Hematopoietic multipotent progenitor cell treated with erythropoietin and hydrocortisone succinate and interleukin-3 and kit ligand, for 8 days (in vitro differentiated cells): ENCODE measurements around the gene ZNF197.
"Not testable (repeated sequence)": the region's sequence is repeated elsewhere in the genome, so short reads cannot be mapped to it uniquely, and the experiment has no call there.

ENCODE experiments used
- DNase-seq: peaks from one replicate; pipeline ENCODE4 v3.0.0-alpha.2; 2015

ZNF197 gene

DNA sequence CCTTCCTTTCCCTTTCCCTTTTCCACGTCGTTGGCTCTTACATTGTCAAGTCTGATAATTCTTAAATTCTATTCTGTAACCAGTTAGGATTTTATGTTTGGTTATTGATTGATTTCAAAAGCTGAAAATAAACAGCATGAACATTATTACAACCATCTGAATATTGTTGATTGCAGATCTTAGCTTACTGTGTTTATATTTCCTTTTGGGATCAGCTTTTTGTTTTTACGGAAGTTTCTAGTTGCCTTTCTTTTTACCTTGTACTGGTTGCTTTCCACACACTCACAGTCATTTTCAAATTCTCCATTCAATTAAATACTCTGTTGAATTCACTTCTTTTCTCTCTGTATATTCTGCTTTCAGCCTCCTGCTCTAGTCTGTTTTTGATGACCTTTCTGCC is 40.3 kb downstream of the ZNF197 start:
- no peak for DNase-seq

- DNase-seq: no peak
Observed at GRCh38 chr3:44666346-44666745, 41.5 kb downstream of the ZNF197 start.

GRCh38 chr3:44669760-44670159 is 44.9 kb downstream of the ZNF197 start:
- DNase-seq: no peak

DNA sequence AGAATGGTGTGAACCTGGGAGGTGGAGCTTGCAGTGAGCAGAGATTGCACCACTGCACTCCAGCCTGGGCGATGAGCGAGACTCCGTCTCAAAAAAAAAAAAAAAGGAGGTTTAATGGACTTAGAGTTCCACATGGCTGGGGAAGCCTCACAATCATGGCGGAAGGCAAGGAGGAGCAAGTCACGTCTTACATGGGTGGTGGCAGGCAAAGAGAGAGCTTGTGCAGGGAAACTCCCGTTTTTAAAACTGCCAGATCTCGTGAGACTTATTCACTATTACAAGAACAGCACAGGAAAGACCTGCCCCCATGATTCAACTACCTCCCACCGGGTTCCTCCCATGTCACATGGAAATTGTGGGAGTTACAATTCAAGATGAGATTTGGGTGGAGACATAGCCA is 48.6 kb downstream of the ZNF197 start:
- DNase-seq: not testable (repeated sequence)

GRCh38 chr3:44674211-44674610 is 49.4 kb downstream of the ZNF197 start:
- DNase-seq: no peak

GRCh38 chr3:44678480-44679116 is 53.8 kb downstream of the ZNF197 start:
- no peak for DNase-seq

DNA sequence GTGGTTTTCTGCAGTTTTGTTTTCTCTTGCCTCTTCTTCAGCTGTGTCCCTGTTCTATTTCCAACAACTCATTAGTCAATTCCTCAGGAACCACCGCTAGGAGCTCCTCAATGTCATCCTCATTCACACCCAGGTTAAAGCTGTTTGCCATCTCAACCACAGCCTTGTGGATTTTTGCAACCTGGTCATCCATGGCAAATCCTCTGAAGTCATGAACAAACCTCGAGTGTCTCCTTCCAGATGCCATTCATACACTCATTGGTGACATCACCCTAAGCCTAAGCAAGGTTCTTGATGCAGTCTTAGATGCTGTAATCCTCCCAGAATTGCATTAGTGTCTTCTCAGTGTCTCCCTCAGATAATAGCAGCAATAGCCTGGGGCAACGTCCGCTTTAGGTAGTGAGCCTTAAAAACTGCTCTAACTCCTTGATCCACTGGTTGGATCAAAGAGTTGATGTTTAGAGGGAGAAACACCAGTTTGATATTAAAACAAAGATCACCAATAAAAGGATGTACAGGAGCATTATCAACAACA is 56.2 kb downstream of the ZNF197 start:
- no peak for DNase-seq

DNA sequence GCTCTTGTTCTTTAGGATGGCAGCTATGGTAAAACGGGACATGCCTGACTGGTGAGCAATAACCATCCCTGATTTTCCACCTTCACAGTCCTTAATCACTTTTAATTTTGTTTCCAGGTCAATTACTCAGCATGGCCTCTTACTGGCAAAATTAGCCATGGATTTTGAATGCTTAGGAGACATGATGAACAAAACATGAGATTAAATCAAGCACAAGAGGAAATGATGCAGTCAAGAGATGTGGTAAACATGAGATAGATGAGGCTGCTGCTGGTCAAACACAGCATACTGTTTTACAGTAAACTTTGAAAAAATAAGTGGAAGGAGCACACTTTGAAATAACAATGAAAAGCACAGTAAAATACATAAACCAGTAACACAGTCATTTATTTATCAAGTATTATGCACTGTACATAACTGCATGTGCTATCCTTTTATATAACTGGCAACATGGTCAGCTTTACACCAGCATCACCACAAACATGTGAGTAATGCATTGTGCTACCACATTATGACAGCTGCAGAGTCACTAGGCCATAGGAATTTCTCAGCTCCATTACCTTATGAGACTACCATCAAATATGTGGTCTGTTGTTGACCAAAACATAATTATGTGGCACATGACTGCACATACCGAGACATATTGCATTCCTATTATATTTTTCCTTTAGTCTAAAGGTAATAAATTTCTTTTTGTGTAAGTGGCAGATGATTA is 57.5 kb downstream of the ZNF197 start:
- DNase-seq: no peak

DNA sequence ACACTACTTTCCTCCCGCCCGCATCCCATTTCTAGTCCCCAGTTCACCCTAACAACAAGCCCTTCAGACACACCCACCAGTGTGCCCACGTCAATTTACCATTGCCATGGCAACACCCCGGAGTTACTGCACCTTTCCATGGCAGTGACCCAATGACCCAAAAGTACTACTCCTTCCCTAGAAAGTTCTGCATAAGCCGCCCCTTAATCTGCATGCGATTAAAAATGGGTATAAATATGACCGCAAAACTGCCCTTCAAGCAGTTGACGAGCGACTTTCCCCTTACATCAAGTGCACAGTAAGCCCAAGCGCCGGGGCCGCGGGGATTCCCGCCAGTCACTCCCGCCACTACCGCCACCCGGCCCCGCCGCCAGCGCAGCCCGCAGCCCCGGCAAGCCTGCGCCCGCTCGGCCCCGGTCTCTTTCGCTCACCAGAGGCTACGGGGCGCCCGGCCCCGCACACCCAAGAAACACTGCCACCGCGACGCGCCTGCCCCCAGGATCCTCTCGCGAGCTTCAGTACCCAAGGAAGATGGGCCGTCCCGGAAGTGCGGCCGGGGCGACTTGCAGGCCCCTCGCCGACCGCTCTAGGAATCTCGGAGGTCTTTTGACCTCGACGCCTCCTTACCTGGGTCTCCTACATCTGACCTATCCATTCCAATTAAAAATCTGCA is 60.4 kb downstream of the ZNF197 start:
- DNase-seq: peak; percentile 34

GRCh38 chr3:44687898-44688297 is 63.1 kb downstream of the ZNF197 start:
- DNase-seq: no peak
